ENCODE data around the gene GSTCD.

GSTCD gene

GRCh38 chr4:105662935-105663675 lies 45.5 kb upstream of the GSTCD start:
- H3K79me2 ChIP-seq (ENCODE audit: insufficient read depth, low read length), result no peaks in the 10 kb centered on the region
- TF ChIP-seq EZH2 (IDR thresholded peaks at IDR 0.05; ENCODE audit: borderline replicate concordance, low read depth, low read length, severe bottlenecking) (no peak), CTCF (IDR thresholded peaks at IDR 0.05; ENCODE audit: borderline replicate concordance, extremely low read depth, low read length, poor library complexity, severe bottlenecking) (no peak)
- H3K4me1 ChIP-seq (ENCODE audit: insufficient read depth, low read length), result no peaks in the 10 kb centered on the region
- H3K27ac ChIP-seq (ENCODE audit: low read length), result no peak overlapping the region
- H3K9ac ChIP-seq (ENCODE audit: low read depth, low read length), result no peak overlapping the region
- no peaks in the 10 kb centered on the region for H3K27me3 ChIP-seq (ENCODE audit: insufficient read depth, low read length, poor library complexity)
- no peak for ATAC-seq (ENCODE audit: insufficient read depth, low read depth)
- H4K20me1 ChIP-seq (ENCODE audit: insufficient read depth, low read length), result no peaks in the 10 kb centered on the region
- H3K4me2 ChIP-seq (ENCODE audit: insufficient read depth, low read length), result no peak overlapping the region
- H3K36me3 ChIP-seq (ENCODE audit: insufficient read depth, low read length), result no peaks in the 10 kb centered on the region
- no peak overlapping the region for H3K4me3 ChIP-seq (ENCODE audit: low read depth in 1 of 2, low read length in 2 of 2)
- H2AFZ ChIP-seq (ENCODE audit: low read depth, low read length), result no peak overlapping the region
- no peaks in the 10 kb centered on the region for H3K9me3 ChIP-seq (ENCODE audit: insufficient read depth, low read length, severe bottlenecking)
- no peak for DNase-seq

GRCh38 chr4:105666693-105667092 lies 41.9 kb upstream of the GSTCD start:
- Histone ChIP-seq H4K20me1 (ENCODE audit: insufficient read depth, low read length) (no peaks in the 10 kb centered on the region), H3K4me3 (ENCODE audit: low read depth in 1 of 2, low read length in 2 of 2) (no peak overlapping the region), H3K4me1 (ENCODE audit: insufficient read depth, low read length) (no peaks in the 10 kb centered on the region), H3K79me2 (ENCODE audit: insufficient read depth, low read length) (no peaks in the 10 kb centered on the region), H3K9ac (ENCODE audit: low read depth, low read length) (no peak overlapping the region), H3K27ac (ENCODE audit: low read length) (no peak overlapping the region), H3K4me2 (ENCODE audit: insufficient read depth, low read length) (no peak overlapping the region), H3K36me3 (ENCODE audit: insufficient read depth, low read length) (no peaks in the 10 kb centered on the region), H2AFZ (ENCODE audit: low read depth, low read length) (no peak overlapping the region), H3K9me3 (ENCODE audit: insufficient read depth, low read length, severe bottlenecking) (no peaks in the 10 kb centered on the region), H3K27me3 (ENCODE audit: insufficient read depth, low read length, poor library complexity) (no peaks in the 10 kb centered on the region)
- ATAC-seq (ENCODE audit: insufficient read depth, low read depth), result no peak
- no peak for DNase-seq
- TF ChIP-seq EZH2 (IDR thresholded peaks at IDR 0.05; ENCODE audit: borderline replicate concordance, low read depth, low read length, severe bottlenecking) (no peak), CTCF (IDR thresholded peaks at IDR 0.05; ENCODE audit: borderline replicate concordance, extremely low read depth, low read length, poor library complexity, severe bottlenecking) (peak; percentile 17)

- Histone ChIP-seq H2AFZ (ENCODE audit: low read depth, low read length) (no peak overlapping the region), H3K27ac (ENCODE audit: low read length) (no peak overlapping the region), H3K79me2 (ENCODE audit: insufficient read depth, low read length) (no peaks in the 10 kb centered on the region), H3K4me3 (ENCODE audit: low read depth in 1 of 2, low read length in 2 of 2) (no peak overlapping the region), H3K4me1 (ENCODE audit: insufficient read depth, low read length) (no peaks in the 10 kb centered on the region), H3K4me2 (ENCODE audit: insufficient read depth, low read length) (no peak overlapping the region), H4K20me1 (ENCODE audit: insufficient read depth, low read length) (no peaks in the 10 kb centered on the region), H3K36me3 (ENCODE audit: insufficient read depth, low read length) (no peaks in the 10 kb centered on the region), H3K27me3 (ENCODE audit: insufficient read depth, low read length, poor library complexity) (no peaks in the 10 kb centered on the region), H3K9ac (ENCODE audit: low read depth, low read length) (no peak overlapping the region), H3K9me3 (ENCODE audit: insufficient read depth, low read length, severe bottlenecking) (no peaks in the 10 kb centered on the region)
- ATAC-seq (ENCODE audit: insufficient read depth, low read depth), result no peak
- TF ChIP-seq EZH2 (IDR thresholded peaks at IDR 0.05; ENCODE audit: borderline replicate concordance, low read depth, low read length, severe bottlenecking) (no peak), CTCF (IDR thresholded peaks at IDR 0.05; ENCODE audit: borderline replicate concordance, extremely low read depth, low read length, poor library complexity, severe bottlenecking) (no peak)
- DNase-seq, result no peak
These were observed 37.9 kb upstream of the GSTCD start for GRCh38 chr4:105670684-105671083.
